GM18873 (cell line): Measurements from ENCODE around the gene POLR1C.
"Not testable (repeated sequence)": the region's sequence is repeated elsewhere in the genome, so short reads cannot be mapped to it uniquely, and the experiment has no call there.

Experiments
- ATAC-seq: cut with Tn5 transposase; IDR thresholded peaks from one replicate; pipeline ENCODE4 v1.9.1; 2021; ENCODE audit warnings: mild to moderate bottlenecking, moderate library complexity, moderate number of reproducible peaks; ENCODE audit not compliant: unreplicated experiment, low FRiP score

Gene POLR1C

DNA sequence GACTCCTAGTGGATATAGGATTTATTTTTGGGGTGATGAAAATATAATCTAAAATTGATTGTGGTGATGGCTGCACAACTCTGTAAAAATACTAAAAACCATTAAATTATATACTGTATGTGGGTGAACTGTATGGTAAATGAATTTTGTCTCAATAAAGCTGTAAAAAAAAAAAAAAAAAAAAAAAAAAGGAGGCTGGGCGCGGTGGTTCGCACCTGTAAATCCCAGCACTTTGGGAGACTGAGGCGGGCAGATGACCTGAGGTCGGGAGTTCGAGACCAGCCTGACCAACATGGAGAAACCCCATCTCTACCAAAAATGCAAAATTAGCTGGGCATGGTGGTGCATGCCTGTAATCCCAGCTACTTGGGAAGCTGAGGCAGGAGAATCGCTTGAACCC lies 40.7 kb downstream of the POLR1C start:
- ATAC-seq, result not testable (repeated sequence)

DNA sequence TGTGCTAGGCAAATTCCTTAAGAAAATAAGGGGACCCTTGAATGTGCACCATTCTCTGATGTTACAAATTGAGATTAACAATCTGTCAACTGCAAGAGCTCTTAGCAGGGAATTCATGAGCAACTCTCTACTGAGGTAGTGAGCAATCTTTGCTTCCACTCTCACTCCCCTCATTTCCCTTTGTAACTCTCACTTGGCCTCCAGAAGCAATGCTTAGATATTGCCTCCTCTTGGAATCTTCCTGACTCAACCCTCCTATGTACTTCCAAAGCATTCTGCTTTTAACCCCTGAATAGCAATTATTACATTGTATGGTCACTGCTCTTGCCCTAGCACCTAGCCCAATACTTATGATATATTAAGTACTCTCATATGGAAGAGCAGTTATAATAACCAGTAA lies 42.4 kb downstream of the POLR1C start:
- no peak for ATAC-seq

DNA sequence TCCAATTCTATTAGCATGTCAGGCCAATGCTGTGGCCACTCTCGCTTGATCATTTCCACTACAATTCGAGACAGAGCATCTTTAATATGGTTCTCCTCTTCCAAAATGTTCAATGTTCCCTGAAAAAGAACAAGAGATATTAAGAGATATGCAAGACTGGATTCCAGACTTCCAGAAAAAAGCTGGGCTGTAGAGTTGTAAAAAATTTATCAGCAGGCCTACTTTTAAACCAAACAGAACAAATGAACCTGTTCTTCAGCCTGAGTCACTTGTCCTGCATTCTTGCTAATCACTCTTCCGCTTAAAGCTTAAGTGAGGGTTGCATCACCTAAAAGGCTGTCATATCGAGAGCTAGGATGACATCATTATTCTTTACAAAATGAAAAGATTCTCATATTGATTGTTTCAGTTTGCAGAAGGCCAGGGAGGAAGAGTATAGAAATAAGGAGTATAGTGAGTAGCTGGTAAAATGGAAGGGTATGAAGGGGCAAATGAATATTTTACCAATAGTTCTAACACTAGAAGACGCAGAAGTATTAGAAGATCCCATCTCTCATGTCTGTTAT lies 54.1 kb downstream of the POLR1C start:
- no peak for ATAC-seq
